Fibroblast of lung (primary cell): ENCODE measurements around the gene HEBP2. TPM values are rescaled to one million over a fixed set of nuclear protein-coding genes. Genes with fewer than 3 reads are reported as not detected.

Source experiments
- DNase-seq, 2 donors: peaks; one replicate each; pipeline versions ENCODE4 v3.0.0 to v3.0.0-alpha.2; 2010; ENCODE audit warnings: low read depth in 2 of 2
- H2AFZ ChIP-seq: 2 replicates; pipeline ENCODE4 v1.5.1; 2012; ENCODE audit warnings: low read length, control low read depth, inconsistent platforms
- H3K27ac ChIP-seq: 2 replicates; pipeline ENCODE4 v1.5.1; 2011; ENCODE audit warnings: low read length, control low read depth; ENCODE audit not compliant: insufficient read depth
- H3K27me3 ChIP-seq: 2 replicates; pipeline ENCODE4 v1.5.1; 2011; ENCODE audit warnings: mild to moderate bottlenecking, low read length; ENCODE audit not compliant: control insufficient read depth, insufficient read depth
- H3K36me3 ChIP-seq: 2 replicates; pipeline ENCODE4 v1.5.1; 2011; ENCODE audit warnings: low read length; ENCODE audit not compliant: control insufficient read depth, insufficient read depth
- H3K4me1 ChIP-seq: 2 replicates; pipeline ENCODE4 v1.5.1; 2011; ENCODE audit warnings: low read length; ENCODE audit not compliant: control insufficient read depth, insufficient read depth; ENCODE audit errors: extremely low read depth
- H3K4me2 ChIP-seq: 2 replicates; pipeline ENCODE4 v1.5.1; 2011; ENCODE audit warnings: low read length, control low read depth; ENCODE audit not compliant: insufficient read depth; ENCODE audit errors: extremely low read depth
- H3K4me3 ChIP-seq, 4 experiments: fragments of 200-600 bp in 1 of 4; sonication (generic) in 1 of 4; replicated peaks in 1 of 4; 2 replicates each; pipeline ENCODE4 v1.5.1; 2011 to 2016; ENCODE audit warnings: low read length in 4 of 4, low read depth in 3 of 4, mild to moderate bottlenecking in 3 of 4, control low read depth in 2 of 4, inconsistent platforms in 1 of 4, mixed read lengths in 1 of 4; ENCODE audit not compliant: insufficient read depth in 1 of 4; ENCODE audit errors: control extremely low read depth in 1 of 4
- H3K79me2 ChIP-seq: 2 replicates; pipeline ENCODE4 v1.5.1; 2012; ENCODE audit warnings: mild to moderate bottlenecking, low read length, inconsistent platforms; ENCODE audit not compliant: control insufficient read depth, insufficient read depth
- H3K9ac ChIP-seq: 2 replicates; pipeline ENCODE4 v1.5.1; 2011; ENCODE audit warnings: mild to moderate bottlenecking, low read length, control low read depth; ENCODE audit not compliant: insufficient read depth
- H3K9me3 ChIP-seq: 2 replicates; pipeline ENCODE4 v1.5.1; 2012; ENCODE audit warnings: low read depth, low read length; ENCODE audit not compliant: control insufficient read depth, insufficient read depth
- H4K20me1 ChIP-seq: 2 replicates; pipeline ENCODE4 v1.5.1; 2011; ENCODE audit warnings: low read length; ENCODE audit not compliant: control insufficient read depth, insufficient read depth; ENCODE audit errors: extremely low read depth
- EZH2 ChIP-seq: IDR thresholded peaks from 2 replicates; pipeline ENCODE4 v1.5.1; 2012; ENCODE audit warnings: low read length, control low read depth, mild to moderate bottlenecking; ENCODE audit errors: missing control alignments
- polyA plus RNA-seq, 2 donors: library from polyadenylated mRNA; depleted of rRNA in 1 of 2; stranded (reverse) in 1 of 2; unstranded in 1 of 2; fragments of >200 nt; gene quantifications; 2 replicates each; pipeline ENCODE4 v1.2.1, GENCODE V29; 2011 to 2012; ENCODE audit warnings: missing spikeins in 1 of 2
- total RNA-seq: library from RNA; depleted of rRNA; stranded (reverse); fragments of >200 nt; gene quantifications from 2 replicates; pipeline ENCODE4 v1.2.1, GENCODE V29; 2014
- TF ChIP-seq, protein P1 (sequence below), 2 donors: IDR thresholded peaks in 1 of 2; conservative IDR thresholded peaks in 1 of 2; 1 replicate in 1 of 2; 2 replicates in 1 of 2; pipeline ENCODE4 v1.5.1; 2011 to 2012; ENCODE audit warnings: low read length in 2 of 2, control low read depth in 1 of 2, inconsistent platforms in 1 of 2, low read depth in 1 of 2, mild to moderate bottlenecking in 1 of 2

HEBP2 gene
- total and polyA plus RNA-seq, 2 donors (not counting 1 experiment from before 2014, with no cell fraction given) = 21.5 to 30.0 TPM

DNA sequence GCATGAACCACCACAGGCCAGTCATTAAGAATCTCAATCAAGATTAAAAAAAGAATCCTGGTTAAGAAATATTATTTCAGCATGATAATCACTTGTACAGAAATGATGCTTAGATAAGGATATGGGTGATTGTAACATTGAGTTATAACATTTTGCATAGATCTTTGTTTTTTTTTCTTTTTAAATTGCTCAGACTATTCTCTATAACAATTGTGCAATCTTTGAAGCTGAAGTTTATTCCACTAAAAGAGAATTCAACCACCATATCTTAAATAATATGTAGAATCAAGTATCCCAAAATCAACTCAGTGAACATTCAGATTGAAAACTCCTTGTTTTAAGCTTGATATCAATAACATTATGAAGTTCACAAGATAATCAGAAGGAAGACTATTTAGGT is 27.0 kb upstream of the HEBP2 start:
- H3K4me1 ChIP-seq = no peaks in the 10 kb centered on the region
- no peaks in the 10 kb centered on the region for H3K9me3 ChIP-seq
- no peak overlapping the region for H3K27ac ChIP-seq
- DNase-seq = no peak
- no peaks in the 10 kb centered on the region for H3K27me3 ChIP-seq
- no peak overlapping the region for H3K4me2 ChIP-seq
- no peaks in the 10 kb centered on the region for H4K20me1 ChIP-seq
- no peaks in the 10 kb centered on the region for H3K36me3 ChIP-seq
- no peak overlapping the region for H3K9ac ChIP-seq
- H3K79me2 ChIP-seq = no peaks in the 10 kb centered on the region
- H2AFZ ChIP-seq = no peak overlapping the region
- H3K4me3 ChIP-seq = no peak overlapping the region
- no peak for TF ChIP-seq EZH2
- TF ChIP-seq, protein P1, sequence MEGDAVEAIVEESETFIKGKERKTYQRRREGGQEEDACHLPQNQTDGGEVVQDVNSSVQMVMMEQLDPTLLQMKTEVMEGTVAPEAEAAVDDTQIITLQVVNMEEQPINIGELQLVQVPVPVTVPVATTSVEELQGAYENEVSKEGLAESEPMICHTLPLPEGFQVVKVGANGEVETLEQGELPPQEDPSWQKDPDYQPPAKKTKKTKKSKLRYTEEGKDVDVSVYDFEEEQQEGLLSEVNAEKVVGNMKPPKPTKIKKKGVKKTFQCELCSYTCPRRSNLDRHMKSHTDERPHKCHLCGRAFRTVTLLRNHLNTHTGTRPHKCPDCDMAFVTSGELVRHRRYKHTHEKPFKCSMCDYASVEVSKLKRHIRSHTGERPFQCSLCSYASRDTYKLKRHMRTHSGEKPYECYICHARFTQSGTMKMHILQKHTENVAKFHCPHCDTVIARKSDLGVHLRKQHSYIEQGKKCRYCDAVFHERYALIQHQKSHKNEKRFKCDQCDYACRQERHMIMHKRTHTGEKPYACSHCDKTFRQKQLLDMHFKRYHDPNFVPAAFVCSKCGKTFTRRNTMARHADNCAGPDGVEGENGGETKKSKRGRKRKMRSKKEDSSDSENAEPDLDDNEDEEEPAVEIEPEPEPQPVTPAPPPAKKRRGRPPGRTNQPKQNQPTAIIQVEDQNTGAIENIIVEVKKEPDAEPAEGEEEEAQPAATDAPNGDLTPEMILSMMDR (conservative IDR thresholded peaks at IDR 0.05 in 1 of 2, IDR thresholded peaks at IDR 0.05 in 1 of 2; ENCODE audit: low read depth in 1 of 2, low read length in 2 of 2) = no peak

DNA sequence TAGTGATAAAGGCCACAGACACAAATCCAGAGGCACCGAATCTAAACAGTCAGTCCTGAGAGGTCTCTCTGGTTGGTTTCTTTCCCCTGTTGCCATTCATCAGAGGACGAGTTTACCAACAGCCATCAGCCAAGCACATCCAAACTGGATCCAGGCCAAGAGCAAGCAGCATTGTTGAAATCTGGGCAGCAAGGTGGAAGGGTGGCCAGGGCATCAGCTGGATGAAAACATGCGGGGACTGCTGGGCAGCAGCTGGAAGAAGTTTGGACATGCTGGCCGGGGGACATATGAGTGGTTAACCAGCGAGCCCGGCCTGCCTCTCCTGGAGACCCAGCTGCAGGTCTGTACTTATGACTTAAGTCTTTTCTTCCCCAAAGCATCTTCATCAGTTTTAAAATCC is 26.2 kb upstream of the HEBP2 start, which contains the start of gene SMIM28:
SMIM28 (plus strand) TSS at position 62 of the 400 bp plus-strand sequence; CDS start at position 230, 168 bp downstream.
- Histone ChIP-seq H3K36me3 (no peaks in the 10 kb centered on the region), H3K9me3 (no peaks in the 10 kb centered on the region), H3K27me3 (no peaks in the 10 kb centered on the region), H3K4me2 (no peak within 1 kb of the TSS), H2AFZ (no peak within 1 kb of the TSS), H3K27ac (no peak within 1 kb of the TSS), H3K79me2 (no peaks in the 10 kb centered on the region), H3K4me3 (no peak within 1 kb of the TSS), H3K9ac (no peak within 1 kb of the TSS), H4K20me1 (no peaks in the 10 kb centered on the region), H3K4me1 (no peaks in the 10 kb centered on the region)
- no peak for TF ChIP-seq EZH2
- TF ChIP-seq, protein P1 (conservative IDR thresholded peaks at IDR 0.05 in 1 of 2, IDR thresholded peaks at IDR 0.05 in 1 of 2; ENCODE audit: low read depth in 1 of 2, low read length in 2 of 2) = no peak
- no peak for DNase-seq

- H3K27ac ChIP-seq = no peak overlapping the region
- H3K4me2 ChIP-seq = no peak overlapping the region
- no peak for DNase-seq
- no peaks in the 10 kb centered on the region for H3K4me1 ChIP-seq
- no peaks in the 10 kb centered on the region for H3K9me3 ChIP-seq
- H4K20me1 ChIP-seq = no peaks in the 10 kb centered on the region
- H3K9ac ChIP-seq = no peak overlapping the region
- H3K36me3 ChIP-seq = no peaks in the 10 kb centered on the region
- H3K4me3 ChIP-seq = no peak overlapping the region
- no peak overlapping the region for H2AFZ ChIP-seq
- TF ChIP-seq EZH2 = no peak
- H3K27me3 ChIP-seq = no peaks in the 10 kb centered on the region
- H3K79me2 ChIP-seq = no peaks in the 10 kb centered on the region
Measured at GRCh38 chr6:138378463-138378862, 25.6 kb upstream of the HEBP2 start.
